Measurements from ENCODE around the gene HAPLN2.

Gene HAPLN2

GRCh38 chr1:156659988-156660751 lies 41.0 kb downstream of the HAPLN2 start:
- Mint-ChIP-seq H3K4me1 (peaks cover 67% of the 10 kb centered on the region), H3K36me3 (no peaks in the 10 kb centered on the region), H3K27ac (peak overlapping the region; percentile 80), H3K4me3 (peak overlapping the region; percentile 69), H3K9me3 (no peaks in the 10 kb centered on the region), H3K27me3 (peaks cover 84% of the 10 kb centered on the region)
- CTCF ChIA-PET = interaction anchor here (0.5 to 8.7 kb wide), 36 partner anchors 10 to 1352 kb away, joined by 3 to 264 read pairs (median 4); partner anchors contain the start of genes BCAN, CRABP2, HAPLN2 and ISG20L2
- DNase-seq = peak; percentile 94

GRCh38 chr1:156660752-156661112 lies 41.5 kb downstream of the HAPLN2 start:
- H3K4me3 Mint-ChIP-seq = peak overlapping the region; percentile 69
- H3K9me3 Mint-ChIP-seq = no peaks in the 10 kb centered on the region
- peak overlapping the region; percentile 80 for H3K27ac Mint-ChIP-seq
- DNase-seq = no peak
- H3K36me3 Mint-ChIP-seq = no peaks in the 10 kb centered on the region
- H3K27me3 Mint-ChIP-seq = peaks cover 84% of the 10 kb centered on the region
- CTCF ChIA-PET = interaction anchor here (0.5 to 8.7 kb wide), 17 partner anchors 10 to 1353 kb away, joined by 3 to 264 read pairs (median 6); partner anchors contain the start of genes CRABP2, HAPLN2, ISG20L2 and METTL25B
- peaks cover 72% of the 10 kb centered on the region for H3K4me1 Mint-ChIP-seq

- no peaks in the 10 kb centered on the region for H3K9me3 Mint-ChIP-seq
- no peak overlapping the region for H3K27ac Mint-ChIP-seq
- CTCF ChIA-PET = interaction anchor here (2.2 to 8.7 kb wide), 5 partner anchors 15 to 230 kb away, joined by 5 to 264 read pairs (median 35); partner anchors contain the start of genes ISG20L2, METTL25B and NES
- peaks cover 66% of the 10 kb centered on the region for H3K4me1 Mint-ChIP-seq
- H3K27me3 Mint-ChIP-seq = peaks cover 81% of the 10 kb centered on the region
- DNase-seq = no peak
- no peak overlapping the region for H3K4me3 Mint-ChIP-seq
- H3K36me3 Mint-ChIP-seq = no peaks in the 10 kb centered on the region
These were observed 43.0 kb downstream of the HAPLN2 start for GRCh38 chr1:156662005-156662799.

DNA sequence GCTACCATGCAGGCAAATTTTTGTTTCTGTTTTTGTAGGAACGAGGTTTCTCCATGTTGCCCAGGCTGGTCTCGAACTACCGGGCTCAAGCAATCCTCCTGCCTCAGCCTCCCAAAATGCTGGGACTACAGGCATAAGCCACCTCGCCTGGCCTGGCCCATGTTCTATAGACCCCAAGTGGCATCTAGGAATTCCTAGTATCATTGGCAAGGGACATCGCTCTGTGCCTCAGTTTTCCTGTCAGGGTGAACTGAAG lies 43.5 kb downstream of the HAPLN2 start:
- Mint-ChIP-seq H3K27ac (peak overlapping the region; percentile 78), H3K4me3 (no peak overlapping the region), H3K4me1 (peaks cover 62% of the 10 kb centered on the region), H3K9me3 (no peaks in the 10 kb centered on the region), H3K36me3 (no peaks in the 10 kb centered on the region), H3K27me3 (peaks cover 81% of the 10 kb centered on the region)
- CTCF ChIA-PET = interaction anchor here (2.7 to 8.7 kb wide), 2 partner anchors 27 to 36 kb away, joined by 13 to 264 read pairs; no protein-coding TSS in a partner anchor
- no peak for DNase-seq

- Mint-ChIP-seq H3K9me3 (no peaks in the 10 kb centered on the region), H3K27ac (peak overlapping the region; percentile 78), H3K36me3 (no peaks in the 10 kb centered on the region), H3K27me3 (peaks cover 81% of the 10 kb centered on the region), H3K4me1 (peaks cover 58% of the 10 kb centered on the region), H3K4me3 (no peak overlapping the region)
- no peak for DNase-seq
- CTCF ChIA-PET = no interaction called here
These were observed 44.0 kb downstream of the HAPLN2 start for GRCh38 chr1:156663178-156663577.

DNA sequence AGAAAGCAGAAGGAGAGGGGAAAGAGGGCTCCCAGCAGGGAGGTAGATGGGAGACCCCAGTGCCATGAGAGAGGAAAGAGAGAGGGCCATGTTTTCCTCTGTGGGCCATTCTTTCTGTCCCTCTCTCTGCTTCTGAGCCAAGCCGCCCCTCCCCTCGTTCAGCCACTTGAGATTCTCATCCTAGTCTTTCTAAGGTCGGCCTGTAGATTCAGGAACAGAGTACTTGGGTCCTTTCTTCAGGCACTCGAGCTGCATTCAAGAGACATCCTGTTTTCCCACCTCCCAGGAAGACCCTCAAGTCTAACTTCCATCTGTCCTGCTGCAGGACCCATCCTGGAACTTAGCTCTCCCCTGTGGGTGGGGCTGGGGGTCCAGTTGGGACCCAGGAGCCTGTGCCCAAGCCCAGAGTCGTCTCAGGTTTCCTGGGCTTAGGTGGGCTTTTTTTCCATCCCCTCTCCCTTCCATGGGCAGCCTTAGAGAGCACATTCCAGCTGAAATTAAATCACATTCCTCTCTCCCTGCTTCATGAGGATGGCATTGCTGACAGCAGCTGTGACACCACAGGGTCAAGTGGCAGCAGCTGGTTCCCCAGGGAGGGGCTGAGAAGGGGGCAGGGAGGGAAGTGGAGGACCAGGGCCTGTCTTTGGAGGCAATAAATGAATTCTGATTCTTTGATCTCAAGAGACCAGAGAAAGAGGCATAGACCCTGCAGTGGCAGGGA lies 45.0 kb downstream of the HAPLN2 start:
- no peak overlapping the region for H3K4me3 Mint-ChIP-seq
- H3K9me3 Mint-ChIP-seq = no peaks in the 10 kb centered on the region
- H3K27me3 Mint-ChIP-seq = peaks cover 79% of the 10 kb centered on the region
- CTCF ChIA-PET = interaction anchor here (1.5 to 3.1 kb wide), 2 partner anchors 13 to 61 kb away, joined by 4 to 16 read pairs; partner anchors contain the start of gene NES
- no peaks in the 10 kb centered on the region for H3K36me3 Mint-ChIP-seq
- H3K27ac Mint-ChIP-seq = no peak overlapping the region
- DNase-seq = no peak
- peaks cover 53% of the 10 kb centered on the region for H3K4me1 Mint-ChIP-seq

- CTCF ChIA-PET = interaction anchor here (1.0 to 3.1 kb wide), 4 partner anchors 12 to 60 kb away, joined by 3 to 16 read pairs (median 4); partner anchors contain the start of gene NES
- Mint-ChIP-seq H3K27ac (no peak overlapping the region), H3K9me3 (no peaks in the 10 kb centered on the region)
These were observed 45.7 kb downstream of the HAPLN2 start for GRCh38 chr1:156664767-156665411.

DNA sequence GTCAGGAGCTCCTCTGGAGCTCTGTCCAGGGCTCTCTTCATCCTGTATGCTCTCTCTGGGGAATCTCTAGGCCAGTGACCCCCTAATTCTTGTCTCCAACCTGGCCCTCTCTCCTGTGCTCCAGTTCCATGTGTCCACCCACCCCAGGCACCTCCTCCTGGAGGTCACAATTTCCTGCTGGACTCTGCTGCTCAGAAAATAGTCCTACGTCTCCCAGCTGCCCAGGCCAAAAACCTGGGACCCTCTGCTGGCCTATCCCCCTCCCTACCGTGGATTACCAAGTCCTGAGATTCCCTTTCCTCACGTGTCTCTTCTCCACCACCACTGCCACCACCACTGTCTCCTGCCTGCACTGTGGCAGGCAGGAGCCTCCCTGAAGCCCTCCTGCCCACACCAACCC lies 46.3 kb downstream of the HAPLN2 start:
- CTCF ChIA-PET = interaction anchor here (1.0 to 3.1 kb wide), 5 partner anchors 12 to 60 kb away, joined by 3 to 16 read pairs (median 4); partner anchors contain the start of gene NES
- H3K36me3 Mint-ChIP-seq = no peaks in the 10 kb centered on the region
- no peak overlapping the region for H3K27ac Mint-ChIP-seq
- H3K9me3 Mint-ChIP-seq = no peaks in the 10 kb centered on the region
- DNase-seq = no peak
- peaks cover 85% of the 10 kb centered on the region for H3K27me3 Mint-ChIP-seq
- H3K4me3 Mint-ChIP-seq = no peak overlapping the region
- H3K4me1 Mint-ChIP-seq = peaks cover 40% of the 10 kb centered on the region

More at GRCh38 chr1:156664767-156665411, 45.7 kb downstream of the HAPLN2 start:
- H3K27me3 Mint-ChIP-seq = peaks cover 82% of the 10 kb centered on the region
- peaks cover 47% of the 10 kb centered on the region for H3K4me1 Mint-ChIP-seq
- no peaks in the 10 kb centered on the region for H3K36me3 Mint-ChIP-seq
- DNase-seq = no peak
- no peak overlapping the region for H3K4me3 Mint-ChIP-seq

DNA sequence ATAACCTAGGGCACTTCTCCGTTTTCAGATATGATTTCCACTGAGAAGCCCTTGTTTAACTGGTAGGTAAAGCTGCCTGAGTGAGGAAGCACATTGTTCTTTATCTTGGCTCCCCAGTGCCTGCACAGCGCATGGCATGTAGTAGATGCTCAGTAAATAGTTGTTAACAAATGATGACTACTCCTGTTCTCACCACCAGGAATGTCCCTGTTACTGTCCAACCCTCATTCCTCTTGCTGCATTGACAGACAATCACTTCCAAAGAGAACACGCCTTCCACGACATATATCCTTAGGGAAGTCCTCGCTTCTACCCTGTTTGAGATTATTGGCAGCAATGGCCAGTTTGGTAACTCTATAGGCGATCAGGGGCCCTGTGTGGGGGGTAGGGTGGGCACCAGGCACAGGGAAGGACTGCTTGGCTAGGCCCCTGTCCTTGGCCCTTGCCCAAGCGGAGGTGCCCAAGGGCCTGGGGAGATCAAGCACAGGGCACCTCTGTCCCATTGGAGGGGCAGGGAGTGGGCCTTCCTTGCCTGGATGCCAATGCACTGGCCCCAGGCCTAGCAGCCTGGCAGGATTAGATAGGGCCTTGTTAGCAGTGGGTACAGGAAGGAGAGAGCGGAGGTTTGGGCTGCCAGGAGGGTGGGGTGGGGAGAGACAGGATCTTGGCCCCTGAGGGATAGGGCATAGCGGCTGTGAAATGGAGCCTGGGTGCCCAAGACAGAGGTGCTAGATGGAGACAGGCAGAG lies 47.8 kb downstream of the HAPLN2 start:
- CTCF ChIA-PET = interaction anchor here (1.3 to 3.1 kb wide), 2 partner anchors 9 to 10 kb away, joined by 6 to 16 read pairs; partner anchors contain the start of gene NES
- H3K4me3 Mint-ChIP-seq = no peak overlapping the region
- no peak for DNase-seq
- H3K36me3 Mint-ChIP-seq = no peaks in the 10 kb centered on the region
- H3K9me3 Mint-ChIP-seq = no peaks in the 10 kb centered on the region
- H3K27me3 Mint-ChIP-seq = peaks cover 92% of the 10 kb centered on the region
- no peak overlapping the region for H3K27ac Mint-ChIP-seq
- peaks cover 25% of the 10 kb centered on the region for H3K4me1 Mint-ChIP-seq

GRCh38 chr1:156667610-156667967 lies 48.4 kb downstream of the HAPLN2 start:
- CTCF ChIA-PET = interaction anchor here (1.3 kb wide), 1 partner anchor 9 kb away, joined by 6 read pairs; no protein-coding TSS in a partner anchor
- Mint-ChIP-seq H3K9me3 (no peaks in the 10 kb centered on the region), H3K4me1 (peaks cover 21% of the 10 kb centered on the region), H3K27ac (no peak overlapping the region), H3K36me3 (no peaks in the 10 kb centered on the region), H3K27me3 (peaks cover 93% of the 10 kb centered on the region), H3K4me3 (no peak overlapping the region)
- DNase-seq = no peak

DNA sequence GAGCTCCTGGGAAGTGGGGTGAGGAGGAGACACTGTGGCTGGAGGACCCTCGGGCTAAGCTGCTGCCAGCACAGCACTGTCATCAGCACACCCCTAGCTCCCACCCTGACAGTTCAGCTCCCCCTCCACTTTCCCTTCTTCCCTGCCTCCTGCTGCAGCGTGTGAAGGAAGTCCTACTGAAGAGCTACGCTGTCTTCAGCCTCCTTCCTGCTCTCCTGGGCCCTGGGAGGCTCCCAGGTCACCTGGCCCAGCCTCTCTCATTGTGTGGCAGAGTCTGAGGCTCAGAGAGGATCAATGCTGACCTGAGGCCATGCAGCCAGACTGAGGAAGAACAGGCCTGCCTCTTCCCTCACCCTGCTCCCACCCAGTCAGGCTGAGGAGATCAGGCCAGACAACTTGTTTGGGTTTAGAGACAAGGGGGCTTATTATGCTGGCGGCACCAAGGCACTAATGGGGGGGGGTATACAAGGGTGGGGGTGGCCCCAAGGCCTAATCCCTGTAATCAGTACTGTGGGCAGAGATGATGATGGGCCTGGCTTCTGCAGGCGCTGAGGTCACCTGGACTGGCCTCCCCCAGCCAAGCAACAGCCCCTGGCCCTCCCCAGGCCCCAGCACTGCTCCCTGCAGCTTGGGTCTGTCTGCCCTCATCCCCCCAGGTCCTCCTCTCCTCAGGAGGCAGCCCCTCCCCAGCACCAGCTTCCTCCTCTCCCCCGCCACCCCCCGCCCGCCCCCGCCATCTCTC lies 48.9 kb downstream of the HAPLN2 start:
- CTCF ChIA-PET = interaction anchor here (1.3 kb wide), 1 partner anchor 8 kb away, joined by 6 read pairs; no protein-coding TSS in a partner anchor
- H3K4me1 Mint-ChIP-seq = peaks cover 17% of the 10 kb centered on the region
- no peaks in the 10 kb centered on the region for H3K9me3 Mint-ChIP-seq
- H3K36me3 Mint-ChIP-seq = no peaks in the 10 kb centered on the region
- no peak overlapping the region for H3K4me3 Mint-ChIP-seq
- no peak overlapping the region for H3K27ac Mint-ChIP-seq
- no peak for DNase-seq
- peaks cover 93% of the 10 kb centered on the region for H3K27me3 Mint-ChIP-seq

DNA sequence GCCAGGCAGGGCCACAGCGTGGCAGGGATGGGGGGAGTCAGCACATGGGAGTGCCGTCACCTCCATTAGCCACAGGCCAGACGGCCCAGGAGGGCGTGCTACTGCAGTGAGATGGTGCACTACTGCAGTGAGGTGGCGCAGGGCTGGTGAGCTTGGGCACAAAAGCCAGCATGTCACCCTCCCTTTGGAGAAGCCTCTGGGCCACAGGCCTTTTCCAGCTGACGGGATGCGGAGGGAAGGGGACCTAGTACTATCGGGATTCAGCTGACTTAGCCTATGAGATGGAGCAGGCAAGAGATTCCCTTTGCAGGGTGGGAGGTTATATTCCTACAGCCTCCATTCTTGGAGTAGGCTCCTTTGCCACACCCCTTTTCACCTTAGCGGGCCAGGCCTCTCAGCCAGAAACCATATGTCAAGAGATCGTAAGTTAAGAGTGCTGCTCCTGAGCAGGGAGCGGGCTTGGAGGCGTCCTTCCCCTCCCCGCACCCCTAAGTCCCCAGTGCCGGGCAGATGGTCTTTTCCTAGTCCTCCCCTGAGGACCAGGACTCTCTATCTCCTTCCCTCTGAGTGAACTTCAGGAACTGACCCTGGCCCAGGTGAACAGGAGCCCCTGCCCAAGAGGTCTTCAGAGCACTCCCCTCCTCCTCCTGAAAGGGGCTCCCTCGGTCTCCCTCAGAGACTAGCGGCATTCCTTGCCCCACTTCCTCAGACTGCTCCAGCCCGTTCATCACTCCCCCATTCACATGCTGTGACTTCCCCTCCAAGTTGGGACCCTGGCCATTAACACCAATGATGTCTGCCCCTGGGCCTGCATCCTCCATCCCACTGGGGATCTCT lies 49.8 kb downstream of the HAPLN2 start:
- H3K4me1 Mint-ChIP-seq = peaks cover 17% of the 10 kb centered on the region
- H3K36me3 Mint-ChIP-seq = no peaks in the 10 kb centered on the region
- no peak overlapping the region for H3K27ac Mint-ChIP-seq
- CTCF ChIA-PET = no interaction called here
- H3K9me3 Mint-ChIP-seq = no peaks in the 10 kb centered on the region
- H3K27me3 Mint-ChIP-seq = peaks cover 93% of the 10 kb centered on the region
- no peak overlapping the region for H3K4me3 Mint-ChIP-seq
- DNase-seq = no peak

All from activated naive CD4-positive, alpha-beta T cell treated with anti-CD3 and anti-CD28 coated beads, Interleukin-2, amount 10 ng/mL, durations not matched to agents 7 days and 5 days (primary cell).